Activated naive CD8-positive, alpha-beta T cell (primary cell): Measurements from ENCODE around the gene NUP98.

Source experiments
- H3K27ac Mint-ChIP-seq: one replicate; pipeline ENCODE4 v1.8.0; 2021; ENCODE audit warnings: mixed read lengths
- H3K27me3 Mint-ChIP-seq: one replicate; pipeline ENCODE4 v1.8.0; 2021; ENCODE audit warnings: mixed read lengths
- H3K36me3 Mint-ChIP-seq: one replicate; pipeline ENCODE4 v1.8.0; 2021; ENCODE audit warnings: mixed read lengths
- H3K4me1 Mint-ChIP-seq: one replicate; pipeline ENCODE4 v1.8.0; 2021; ENCODE audit warnings: low read depth, mixed read lengths
- H3K4me3 Mint-ChIP-seq: one replicate; pipeline ENCODE4 v1.8.0; 2021; ENCODE audit warnings: mild to moderate bottlenecking, mixed read lengths
- H3K9me3 Mint-ChIP-seq: one replicate; pipeline ENCODE4 v1.8.0; 2021; ENCODE audit warnings: low read depth, mixed read lengths

The NUP98 gene

DNA sequence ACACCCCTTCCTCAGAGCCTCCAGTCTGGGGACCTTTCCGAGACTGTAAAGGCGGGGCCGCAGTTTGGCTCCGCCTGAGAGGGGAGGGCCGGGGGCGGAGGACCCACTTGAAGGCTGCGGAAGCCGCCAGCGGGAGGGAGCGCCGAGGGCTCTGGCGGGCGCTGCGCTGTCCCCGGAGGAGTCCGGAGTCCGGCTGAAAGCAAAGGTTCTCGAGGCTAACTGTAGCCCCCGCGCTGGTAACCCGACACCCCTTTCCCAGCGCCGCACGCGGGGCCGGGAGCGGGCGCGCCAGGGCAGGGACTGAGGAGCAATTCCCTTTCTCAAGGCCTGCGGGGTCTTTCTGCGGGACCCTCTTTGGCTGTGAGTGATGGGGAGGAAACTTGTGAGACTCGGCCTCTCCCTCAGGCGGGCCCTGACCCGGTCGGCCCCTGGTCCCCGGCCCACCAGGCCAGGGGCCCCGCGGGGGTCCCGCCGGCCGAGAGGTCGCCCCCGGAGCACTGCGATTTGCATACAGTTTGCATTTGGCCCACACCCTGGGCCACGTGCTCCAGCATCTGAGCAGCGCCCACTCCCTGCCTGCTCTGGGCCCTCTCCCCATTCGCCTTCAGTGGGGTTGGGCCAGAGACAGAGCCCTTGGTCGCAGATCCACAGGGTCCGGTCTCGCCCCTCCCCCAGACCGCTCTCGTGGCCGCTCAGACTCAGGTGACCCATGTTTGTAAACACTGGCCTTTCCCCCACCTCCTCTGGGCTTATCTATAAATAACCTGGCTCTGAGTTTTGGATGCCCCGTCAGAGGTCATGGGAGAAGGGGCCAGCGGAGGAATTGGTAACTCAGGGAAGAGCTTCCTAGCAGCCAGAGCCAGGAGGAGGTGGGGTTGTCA lies 155.0 kb downstream of the NUP98 start:
- Mint-ChIP-seq H3K9me3 (no peaks in the 10 kb centered on the region), H3K36me3 (peaks cover 4% of the 10 kb centered on the region), H3K4me1 (peaks cover 6% of the 10 kb centered on the region), H3K27ac (no peak overlapping the region), H3K4me3 (peak overlapping the region; percentile 82), H3K27me3 (peaks cover 27% of the 10 kb centered on the region)

DNA sequence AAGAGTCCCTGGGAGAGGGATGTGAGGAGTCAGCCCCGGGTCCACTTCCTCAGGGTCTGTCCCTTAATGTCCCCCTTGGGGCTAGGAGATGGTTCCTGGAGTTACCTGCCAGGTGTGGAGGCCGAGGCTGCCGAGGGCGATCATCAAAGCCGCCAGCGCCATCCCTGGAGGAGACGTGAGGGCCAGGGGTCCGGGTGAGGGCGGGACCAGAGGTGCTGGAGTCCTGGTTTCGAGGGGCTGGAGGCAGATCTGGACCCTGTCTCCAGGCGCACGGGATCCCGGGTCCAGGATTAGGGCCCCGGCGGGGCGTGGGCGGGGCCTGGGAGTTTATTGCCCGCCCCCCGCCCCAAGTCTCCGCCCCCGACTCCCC lies 155.7 kb downstream of the NUP98 start, which contains the start of gene ART5:
TSS of gene ART5 (minus strand) at position 292 of the 370 bp plus-strand sequence. CDS start at position 162, 130 bp downstream.
- Mint-ChIP-seq H3K4me3 (peak within 1 kb of the TSS; percentile 82), H3K9me3 (no peaks in the 10 kb centered on the region), H3K27me3 (peaks cover 26% of the 10 kb centered on the region), H3K36me3 (peaks cover 4% of the 10 kb centered on the region), H3K4me1 (peaks cover 6% of the 10 kb centered on the region), H3K27ac (no peak within 1 kb of the TSS)

DNA sequence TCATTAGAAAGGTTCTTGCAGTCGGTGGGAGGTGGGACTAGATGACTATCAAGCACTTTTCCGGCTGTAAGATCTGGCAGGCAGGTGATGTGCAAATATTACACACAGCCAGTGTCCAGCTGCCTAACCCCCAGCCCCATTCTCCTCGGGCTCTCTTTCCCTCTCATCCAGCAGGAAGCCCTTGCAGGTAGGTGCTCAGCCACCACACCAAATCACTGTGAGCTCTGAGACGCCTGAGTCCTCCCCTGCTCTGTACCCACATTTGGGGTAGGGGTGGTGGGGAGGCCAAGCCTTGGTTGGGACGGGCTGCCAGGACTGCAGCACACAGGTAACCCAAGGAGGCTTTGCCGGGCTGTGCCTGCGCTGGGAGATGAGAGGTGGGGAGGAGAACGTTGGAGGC lies 156.2 kb downstream of the NUP98 start:
- Mint-ChIP-seq H3K4me1 (peaks cover 6% of the 10 kb centered on the region), H3K36me3 (peaks cover 4% of the 10 kb centered on the region), H3K27me3 (peaks cover 24% of the 10 kb centered on the region), H3K4me3 (peak overlapping the region; percentile 79), H3K27ac (no peak overlapping the region), H3K9me3 (no peaks in the 10 kb centered on the region)

DNA sequence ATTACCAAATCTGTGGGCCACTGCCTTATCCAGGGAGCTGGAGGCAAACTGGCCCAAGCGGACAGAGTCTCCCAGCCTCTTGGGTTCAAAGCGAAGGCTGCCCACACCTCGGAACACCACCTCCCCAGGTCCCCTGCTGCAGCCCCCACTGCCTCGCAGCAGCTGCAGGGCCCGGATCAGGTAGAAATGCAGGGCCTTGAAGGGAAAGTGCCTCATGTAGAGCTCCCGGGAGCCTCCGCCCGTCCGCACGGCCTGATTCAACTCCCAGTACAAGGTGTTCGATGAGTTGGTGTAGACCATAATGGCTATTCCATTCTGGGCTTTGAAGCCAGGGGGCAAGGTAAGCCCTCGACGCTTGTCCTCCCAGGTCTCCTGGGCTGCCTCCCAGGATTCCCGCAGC lies 157.5 kb downstream of the NUP98 start:
- Mint-ChIP-seq H3K27ac (no peak overlapping the region), H3K27me3 (peaks cover 20% of the 10 kb centered on the region), H3K4me1 (peaks cover 6% of the 10 kb centered on the region), H3K9me3 (no peaks in the 10 kb centered on the region), H3K4me3 (no peak overlapping the region), H3K36me3 (peaks cover 4% of the 10 kb centered on the region)

DNA sequence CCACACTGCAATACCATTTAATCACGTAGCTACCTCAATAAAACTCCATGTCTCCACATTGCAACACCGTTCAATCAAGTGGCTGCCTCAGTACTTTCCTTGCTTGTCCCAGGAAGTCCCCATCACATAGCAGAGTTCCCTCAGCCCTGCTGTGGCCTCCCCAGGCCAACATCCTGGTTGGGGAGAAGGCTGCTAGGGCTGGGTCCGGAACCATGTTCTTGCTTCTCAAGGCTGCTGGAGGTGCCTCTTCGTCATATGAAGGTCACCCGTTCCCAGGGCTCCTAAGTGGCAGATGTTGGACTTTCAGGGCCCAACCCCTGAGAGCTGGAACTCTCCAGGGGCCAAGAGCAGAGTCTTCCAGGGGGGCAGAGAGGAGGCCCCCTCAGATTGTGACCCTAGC lies 158.8 kb downstream of the NUP98 start:
- Mint-ChIP-seq H3K36me3 (no peaks in the 10 kb centered on the region), H3K4me1 (peaks cover 6% of the 10 kb centered on the region)

DNA sequence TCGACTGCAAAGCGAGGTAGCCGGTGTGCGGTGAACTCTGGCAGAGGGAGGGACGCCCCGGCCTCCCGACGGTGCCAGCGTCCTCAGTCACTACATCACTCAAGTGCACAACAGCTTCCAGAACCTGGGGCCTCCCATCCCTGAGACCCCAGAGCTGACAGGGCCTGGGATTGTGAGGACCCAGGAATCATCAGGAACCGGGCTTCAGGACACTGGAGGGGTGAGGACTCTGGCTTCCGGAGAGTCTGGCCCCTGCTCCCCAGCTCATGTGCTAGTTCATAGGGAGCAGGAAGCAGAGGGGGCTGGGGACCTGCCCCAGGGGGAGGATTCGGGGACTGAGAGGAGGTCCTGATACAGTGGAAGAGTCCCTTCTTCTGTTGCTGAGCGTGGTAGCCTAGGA lies 160.2 kb downstream of the NUP98 start:
- Mint-ChIP-seq H3K27me3 (peaks cover 6% of the 10 kb centered on the region), H3K4me3 (no peak overlapping the region), H3K4me1 (peaks cover 2% of the 10 kb centered on the region), H3K9me3 (no peaks in the 10 kb centered on the region), H3K36me3 (no peaks in the 10 kb centered on the region), H3K27ac (no peak overlapping the region)

More for the DNA sequence above, 158.8 kb downstream of the NUP98 start:
- no peaks in the 10 kb centered on the region for H3K9me3 Mint-ChIP-seq
- no peak overlapping the region for H3K4me3 Mint-ChIP-seq
- H3K27me3 Mint-ChIP-seq = peaks cover 9% of the 10 kb centered on the region
- H3K27ac Mint-ChIP-seq = no peak overlapping the region

DNA sequence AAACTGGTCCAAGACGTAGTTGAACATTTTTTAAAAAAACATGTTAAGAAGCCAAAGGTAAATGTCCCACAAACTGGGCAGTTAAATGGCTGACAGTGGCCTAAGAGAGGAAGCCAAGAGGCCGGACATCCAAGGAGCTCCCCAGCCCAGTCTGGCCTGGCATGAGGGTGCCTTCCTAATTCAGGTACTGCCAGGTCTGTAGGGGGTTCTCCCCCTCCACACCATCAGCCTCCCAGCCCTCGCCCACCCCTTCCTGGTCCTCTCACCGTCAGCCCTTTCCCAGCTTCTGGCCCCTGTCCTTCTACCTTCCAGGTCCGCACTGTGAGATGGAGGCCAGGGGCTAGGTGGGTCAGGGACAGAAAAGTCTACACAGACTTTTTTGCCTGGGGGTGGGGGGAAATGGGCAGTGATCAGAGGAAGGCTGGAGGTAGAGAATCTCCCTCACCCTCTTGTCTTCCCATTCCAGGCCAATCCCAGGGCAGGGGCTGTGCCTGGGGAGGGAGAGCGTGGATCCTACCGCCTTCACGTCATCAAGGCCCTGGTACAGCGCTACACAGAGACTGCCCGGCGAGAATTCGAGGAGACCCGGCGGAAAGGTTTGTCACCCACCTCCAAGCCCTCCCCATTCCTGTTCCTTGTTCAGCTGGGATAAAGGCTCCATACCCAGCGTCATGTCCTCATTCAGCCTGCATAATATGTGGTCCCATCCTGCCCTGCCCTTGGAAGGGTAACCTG lies 161.5 kb downstream of the NUP98 start:
- Mint-ChIP-seq H3K36me3 (no peaks in the 10 kb centered on the region), H3K27me3 (peaks cover 3% of the 10 kb centered on the region), H3K4me1 (no peaks in the 10 kb centered on the region), H3K4me3 (no peak overlapping the region), H3K27ac (no peak overlapping the region), H3K9me3 (no peaks in the 10 kb centered on the region)

DNA sequence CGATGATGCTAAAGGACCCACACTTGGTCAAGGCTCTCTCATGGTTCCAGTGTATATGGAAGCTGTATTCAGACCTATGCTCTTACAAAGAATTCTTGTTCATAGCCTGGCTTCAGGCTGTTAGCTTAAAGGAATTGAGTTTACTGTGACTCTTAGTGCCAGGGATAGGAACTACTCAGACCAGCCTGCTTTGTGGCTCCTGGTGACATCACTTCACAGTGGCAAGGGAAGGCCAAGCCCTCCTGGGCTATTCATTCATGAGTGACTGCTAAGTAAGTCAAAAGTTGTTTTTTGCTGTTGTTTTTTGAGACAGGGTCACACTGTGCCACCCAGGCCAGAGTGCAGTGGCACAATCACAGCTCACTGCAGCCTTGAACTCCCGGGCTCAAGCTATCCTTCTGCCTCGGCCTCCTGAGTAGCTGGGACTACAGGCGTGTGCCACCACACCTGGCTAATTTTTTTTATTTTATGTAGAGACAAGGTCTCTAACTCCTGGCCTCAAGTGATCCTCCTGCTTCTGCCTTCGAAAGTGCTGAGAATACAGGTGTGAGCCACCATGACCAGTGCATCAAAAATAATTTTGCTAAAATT lies 165.2 kb downstream of the NUP98 start:
- no peaks in the 10 kb centered on the region for H3K4me1 Mint-ChIP-seq
- H3K27ac Mint-ChIP-seq = no peak overlapping the region
- peaks cover 1% of the 10 kb centered on the region for H3K27me3 Mint-ChIP-seq
- no peaks in the 10 kb centered on the region for H3K36me3 Mint-ChIP-seq
- no peak overlapping the region for H3K4me3 Mint-ChIP-seq
- H3K9me3 Mint-ChIP-seq = no peaks in the 10 kb centered on the region

DNA sequence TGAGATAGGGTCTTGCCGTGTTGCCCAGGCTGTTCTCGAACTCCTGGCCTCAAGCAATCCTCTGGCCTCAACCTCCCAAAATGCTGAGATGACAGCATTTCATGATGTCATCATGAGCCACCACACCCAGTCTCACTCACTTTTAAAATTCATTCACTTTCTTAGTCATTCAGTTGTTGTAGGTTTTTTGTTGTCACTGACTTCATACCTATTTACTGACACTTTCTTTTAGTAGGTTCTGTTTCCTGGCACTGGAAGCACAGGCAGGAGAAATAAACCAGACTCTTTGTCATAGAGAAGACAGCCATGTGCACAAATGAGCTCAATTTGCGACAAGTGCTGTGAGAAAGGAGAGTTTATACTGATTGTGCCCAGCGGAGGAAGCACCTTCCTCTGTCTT lies 166.0 kb downstream of the NUP98 start:
- Mint-ChIP-seq H3K4me1 (peaks cover 5% of the 10 kb centered on the region), H3K27ac (no peak overlapping the region), H3K27me3 (peaks cover 1% of the 10 kb centered on the region), H3K4me3 (no peak overlapping the region), H3K9me3 (no peaks in the 10 kb centered on the region), H3K36me3 (no peaks in the 10 kb centered on the region)

DNA sequence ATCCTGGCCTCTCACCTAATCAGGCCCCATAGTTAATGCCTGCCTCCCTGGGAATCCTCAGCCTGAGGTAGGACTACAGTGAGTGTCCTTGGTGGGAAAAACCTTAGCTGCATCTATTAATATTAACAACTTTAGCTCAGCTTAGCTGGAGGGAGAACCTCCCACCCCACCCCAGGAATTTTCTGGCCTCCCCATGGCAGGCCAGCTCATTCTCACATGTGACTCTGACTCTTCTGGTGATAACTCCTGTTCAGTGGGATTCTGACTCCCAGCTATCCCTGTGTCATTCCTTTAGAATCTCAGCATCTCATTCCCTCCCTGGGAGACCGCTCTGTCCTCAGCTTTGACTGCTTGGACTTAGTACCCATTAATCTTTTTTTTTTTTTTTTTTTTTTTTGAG lies 170.1 kb downstream of the NUP98 start:
- Mint-ChIP-seq H3K4me1 (peaks cover 5% of the 10 kb centered on the region), H3K27ac (no peak overlapping the region), H3K27me3 (peaks cover 1% of the 10 kb centered on the region), H3K4me3 (no peak overlapping the region), H3K9me3 (no peaks in the 10 kb centered on the region), H3K36me3 (no peaks in the 10 kb centered on the region)

DNA sequence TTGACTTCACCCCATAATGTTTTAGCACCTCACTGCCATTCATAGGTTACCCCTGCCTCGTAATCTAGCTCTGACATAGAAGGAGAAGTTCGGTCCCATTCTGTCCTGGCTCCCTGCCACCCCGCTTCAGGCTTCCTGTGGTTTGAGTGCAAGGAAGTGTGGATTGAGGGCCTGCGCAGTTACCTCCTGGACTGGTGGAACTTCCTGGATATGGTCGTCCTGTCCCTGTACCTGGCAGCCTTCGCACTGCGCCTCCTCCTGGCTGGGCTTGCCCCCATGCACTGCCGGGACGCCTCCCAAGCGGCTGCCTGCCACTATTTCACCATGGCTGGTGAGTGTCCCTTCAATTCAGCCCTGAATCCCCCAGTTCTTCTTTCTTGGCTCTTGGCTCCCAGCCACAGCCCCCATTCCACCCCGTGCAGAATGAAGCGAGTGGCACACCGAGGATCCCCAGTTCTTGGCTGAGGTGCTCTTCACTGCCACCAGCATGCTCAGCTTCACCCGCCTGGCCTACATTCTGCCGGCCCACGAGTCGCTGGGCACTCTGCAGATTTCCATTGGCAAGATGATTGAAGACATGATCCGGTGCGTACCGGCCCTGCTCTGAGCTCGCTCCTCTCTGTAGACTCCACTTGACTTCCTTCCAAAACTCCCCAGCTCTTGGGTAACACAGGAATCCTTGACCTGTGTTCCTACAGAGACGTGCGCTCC lies 170.9 kb downstream of the NUP98 start:
- H3K4me1 Mint-ChIP-seq = peaks cover 5% of the 10 kb centered on the region
- H3K36me3 Mint-ChIP-seq = no peaks in the 10 kb centered on the region
- H3K9me3 Mint-ChIP-seq = no peaks in the 10 kb centered on the region
- peaks cover 1% of the 10 kb centered on the region for H3K27me3 Mint-ChIP-seq
- no peak overlapping the region for H3K4me3 Mint-ChIP-seq
- H3K27ac Mint-ChIP-seq = no peak overlapping the region
